ENCODE results near the gene VSNL1. TPM values are rescaled to one million over a fixed set of nuclear protein-coding genes. Genes with fewer than 3 reads are reported as not detected.

The VSNL1 gene
- total and polyA plus RNA-seq, 10 of the 15 experiments (the other 5 are each of a cell fraction or from before 2014, with no cell fraction given), result 0.04 to 0.30 (median 0.12) TPM; not detected in 4

GRCh38 chr2:17658251-17658843 lies 117.9 kb downstream of the VSNL1 start (continued):
- no peak for TF ChIP-seq CBX5 (IDR thresholded peaks at IDR 0.05; ENCODE audit: low read depth)
- TF ChIP-seq JUNB (IDR thresholded peaks at IDR 0.05), result peak; percentile 78
- no peak for TF ChIP-seq REST (IDR thresholded peaks at IDR 0.05; ENCODE audit: low read depth, low read length)
- TF ChIP-seq IRF4 (IDR thresholded peaks at IDR 0.05; ENCODE audit: low read depth, low read length), result 0 out of 2 replicates have a peak, but pooled peaks have one; percentile 21
- peak; percentile 75 for TF ChIP-seq CBFB (IDR thresholded peaks at IDR 0.05; ENCODE audit: low read depth)
- TF ChIP-seq RB1 (IDR thresholded peaks at IDR 0.05; ENCODE audit: borderline replicate concordance), result no peak
- peak in 1 of 2 experiments; percentile 33; a peak in 1 of 4 replicates for TF ChIP-seq EP300 (IDR thresholded peaks at IDR 0.05; ENCODE audit: borderline replicate concordance in 1 of 2, control insufficient read depth in 1 of 2, low read depth in 2 of 2, low read length in 2 of 2)

- BruUV-seq (replicated peaks), result no TSS peak
- TF ChIP-seq SP1 (IDR thresholded peaks at IDR 0.05; ENCODE audit: low read depth, low read length) (no peak), BRCA1 (IDR thresholded peaks at IDR 0.05; ENCODE audit: low read depth, low read length) (no peak), SKIL (IDR thresholded peaks at IDR 0.05; ENCODE audit: low read depth, poor library complexity, severe bottlenecking) (no peak), JUND (IDR thresholded peaks at IDR 0.05; ENCODE audit: low read depth, low read length) (no peak), GABPA (IDR thresholded peaks at IDR 0.05; ENCODE audit: low read depth) (no peak), RB1 (IDR thresholded peaks at IDR 0.05; ENCODE audit: borderline replicate concordance) (no peak), ZNF274 (IDR thresholded peaks at IDR 0.05; ENCODE audit: insufficient read depth, insufficient read length) (no peak), ZNF24 (IDR thresholded peaks at IDR 0.05) (no peak), PBX3 (IDR thresholded peaks at IDR 0.05; ENCODE audit: insufficient replicate concordance, low read depth, low read length) (no peak), NR2C2 (IDR thresholded peaks at IDR 0.05; ENCODE audit: borderline replicate concordance, control insufficient read depth, insufficient read length, low read depth) (no peak)
Measured at GRCh38 chr2:17660219-17660618, 119.7 kb downstream of the VSNL1 start.

More at GRCh38 chr2:17660219-17660618, 119.7 kb downstream of the VSNL1 start:
- 100% methylated on average over 4 of the region's 4 CpGs for WGBS (ENCODE audit: insufficient coverage, insufficient replicate concordance, low lambda C conversion rate, missing lambda C conversion rate)
- intact Hi-C loops (cut with micrococcal nuclease; ENCODE audit: unreplicated experiment), result no loop called here
- no peak overlapping the region for H3K4me3 ChIP-seq
- no peak overlapping the region for H2AFZ ChIP-seq (ENCODE audit: control insufficient read depth, low read depth, low read length)
- FAIRE-seq (no peak), DNase-seq (ENCODE audit: low read depth, low spot score) (no peak), ATAC-seq (no peak)
- H4K20me1 ChIP-seq (ENCODE audit: control insufficient read depth, insufficient read depth), result no peaks in the 10 kb centered on the region
- no peaks in the 10 kb centered on the region for H3K27me3 ChIP-seq (replicated peaks in 1 of 2; ENCODE audit: control insufficient read depth in 2 of 2, insufficient read depth in 2 of 2, low read length in 1 of 2)
- peaks cover 4 to 11% of the 10 kb centered on the region in 2 experiments for H3K36me3 ChIP-seq (ENCODE audit: control insufficient read depth in 2 of 2, insufficient read depth in 2 of 2, low read length in 1 of 2)
- H3K27ac ChIP-seq (ENCODE audit: control insufficient read depth, insufficient read depth), result no peak overlapping the region
- ChIA-PET SMC1A (ENCODE audit: uncharacterized antibody, unreplicated experiment) (interaction anchor here (0.9 to 6.9 kb wide), 4 partner anchors 12 to 184 kb away, joined by 3 to 80 read pairs (median 20); no protein-coding TSS in a partner anchor), CTCF (interaction anchor here (1.0 to 24.9 kb wide), 4 partner anchors 6 to 350 kb away, joined by 3 to 604 read pairs (median 304); no protein-coding TSS in a partner anchor), RAD21 (ENCODE audit: unreplicated experiment) (interaction anchor here (2.5 to 4.6 kb wide), 2 partner anchors 11 to 13 kb away, joined by 12 to 25 read pairs; no protein-coding TSS in a partner anchor), POLR2A (no interaction called here)
- H3K9me3 ChIP-seq (replicated peaks; ENCODE audit: control insufficient read depth, insufficient read depth, low read length), result no peaks in the 10 kb centered on the region
- H3K79me2 ChIP-seq (ENCODE audit: control insufficient read depth, insufficient read depth, low read length), result no peaks in the 10 kb centered on the region
- in situ Hi-C loops (cut with MboI), result no loop called here
- H3K4me1 ChIP-seq (ENCODE audit: control insufficient read depth, insufficient read depth, low read length), result peaks cover 15% of the 10 kb centered on the region
- H3K9ac ChIP-seq (ENCODE audit: control insufficient read depth, insufficient read depth, low read length), result no peak overlapping the region
- H3K4me2 ChIP-seq (ENCODE audit: control insufficient read depth, insufficient read depth), result no peak overlapping the region

Data from GM12878 (cell line).